Activated naive CD4-positive, alpha-beta T cell (primary cell): Measurements from ENCODE around the gene TAF13.
A peak's percentile ranks its signal among the peaks of the same experiment; 100 is the strongest.
"Not testable (repeated sequence)": the region's sequence is repeated elsewhere in the genome, so short reads cannot be mapped to it uniquely, and the experiment has no call there.

Experiments used
- DNase-seq, 4 experiments: peaks; one replicate each; lab custom pipeline; 2025; lab: John Stamatoyannopoulos, UW

Gene TAF13

DNA sequence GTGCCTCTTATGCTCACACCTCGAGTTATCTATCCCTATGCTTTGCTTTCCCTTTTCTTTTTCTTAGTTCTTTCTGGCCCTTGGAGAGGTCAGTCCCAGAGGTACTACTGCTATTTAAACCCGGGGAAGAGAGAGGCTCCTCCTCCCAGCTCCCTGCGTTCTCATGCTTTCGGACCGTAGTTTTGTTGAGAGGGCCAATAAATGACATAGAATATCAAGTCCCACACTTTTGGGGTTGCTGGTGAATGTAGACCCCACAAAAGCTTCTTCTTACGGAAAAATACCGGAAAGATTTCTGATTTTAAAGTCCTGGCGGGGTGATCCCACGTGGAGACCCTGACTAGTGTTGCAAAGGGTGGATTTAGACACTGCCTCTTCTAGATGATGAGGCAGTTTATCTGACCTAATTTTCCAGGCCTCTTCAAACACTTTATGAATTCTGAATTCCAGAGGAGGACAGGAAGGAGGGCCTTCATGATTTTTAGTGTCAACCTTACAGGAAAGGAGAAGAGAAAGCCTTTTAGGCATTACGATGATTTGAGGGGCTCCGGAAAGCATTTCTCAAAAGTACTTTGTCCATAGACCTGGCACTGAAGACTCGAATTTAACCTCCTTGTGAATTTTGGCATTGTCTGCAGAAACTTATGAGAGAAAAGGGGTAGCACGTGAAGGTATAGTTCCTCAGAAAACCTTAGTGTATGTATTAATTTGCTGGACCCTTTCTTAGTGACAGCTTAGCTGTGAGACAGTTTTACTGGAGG lies 15.5 kb upstream of the TAF13 start:
- DNase-seq = no peak

DNA sequence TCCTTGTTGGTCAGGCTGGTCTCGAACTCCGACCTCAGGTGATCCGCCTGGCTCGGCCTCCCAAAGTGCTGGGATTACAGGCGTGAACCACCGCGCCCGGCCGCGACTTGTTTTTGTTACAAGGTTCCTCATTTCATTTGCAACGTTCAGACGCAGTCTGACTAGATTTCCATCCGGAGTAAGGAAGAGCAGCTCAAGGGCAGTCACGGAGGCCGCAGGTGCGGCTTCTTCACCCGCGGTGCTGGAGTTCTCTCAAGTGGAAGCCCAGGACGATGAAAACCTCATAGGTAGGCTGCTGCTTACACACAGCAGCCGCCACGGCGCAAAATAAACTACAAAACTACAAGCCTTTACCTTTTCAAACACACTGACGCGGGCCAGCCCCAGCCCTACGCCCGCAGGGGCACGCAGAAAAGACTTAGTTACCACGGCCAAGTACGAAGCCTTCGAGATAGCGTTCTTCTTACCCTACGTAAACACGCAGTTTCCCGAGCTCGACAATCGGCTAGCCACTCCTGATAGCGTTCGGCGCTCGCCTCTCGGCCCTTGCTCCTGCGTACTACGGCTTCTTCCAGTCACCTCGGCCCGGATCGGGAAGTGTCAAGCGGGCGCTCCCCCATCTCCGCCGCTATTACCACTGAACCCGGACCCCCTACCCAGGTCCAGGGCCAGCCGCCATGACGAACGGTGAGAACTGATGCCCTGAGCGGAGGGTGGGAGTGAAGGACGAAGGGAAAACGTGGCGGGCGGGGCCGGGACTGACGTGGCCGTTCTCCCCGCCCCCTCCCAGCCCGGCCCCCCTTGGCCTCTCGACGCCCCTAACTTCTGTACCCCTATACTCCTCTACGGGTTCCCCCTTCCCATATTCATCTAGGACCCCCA lies 14.6 kb upstream of the TAF13 start, which contains the start of gene TMEM167B:
TMEM167B (plus strand) TSS at position 569 of the 882 bp plus-strand sequence; CDS start at position 678, 109 bp downstream.
- DNase-seq = peak; percentile 65 to 77 (median 71)

DNA sequence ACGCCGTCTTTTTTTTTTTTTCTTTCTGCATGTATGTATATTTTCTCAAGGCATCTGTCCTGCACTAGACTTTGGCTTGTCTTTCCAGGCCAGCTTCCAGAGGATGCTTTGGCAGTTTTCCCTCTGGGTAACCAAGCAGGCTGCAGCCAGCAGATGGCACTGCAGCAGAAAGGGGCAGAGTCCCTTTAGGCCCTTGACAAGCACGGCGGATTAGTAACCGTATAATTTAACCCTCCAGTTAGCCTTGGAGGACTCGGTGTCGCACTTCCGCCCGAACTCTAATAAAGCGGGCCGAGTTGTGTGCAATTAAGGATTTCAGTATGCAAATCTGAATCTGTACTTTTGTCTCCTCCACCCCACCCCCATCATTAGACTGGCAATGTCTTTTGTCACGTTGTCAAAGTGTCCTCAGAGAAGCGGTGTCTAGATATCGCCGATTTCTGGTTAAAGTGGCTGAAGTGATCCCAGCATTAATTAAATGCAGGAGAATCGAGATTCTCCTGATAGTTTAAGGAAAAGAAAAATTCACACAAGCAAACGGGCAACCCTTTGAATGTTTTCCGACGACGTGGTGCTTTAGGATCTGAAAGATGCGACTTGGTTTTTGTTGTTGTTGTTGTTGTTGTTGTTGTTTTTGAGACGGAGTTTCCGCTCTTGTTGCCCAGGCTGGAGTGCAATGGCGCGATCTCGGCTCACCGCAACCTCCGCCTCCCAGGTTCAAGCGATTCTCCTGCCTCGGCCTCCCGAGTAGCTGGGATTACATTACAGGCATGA lies 13.6 kb upstream of the TAF13 start:
- DNase-seq = peak in 1 of 4 experiments; percentile 21

DNA sequence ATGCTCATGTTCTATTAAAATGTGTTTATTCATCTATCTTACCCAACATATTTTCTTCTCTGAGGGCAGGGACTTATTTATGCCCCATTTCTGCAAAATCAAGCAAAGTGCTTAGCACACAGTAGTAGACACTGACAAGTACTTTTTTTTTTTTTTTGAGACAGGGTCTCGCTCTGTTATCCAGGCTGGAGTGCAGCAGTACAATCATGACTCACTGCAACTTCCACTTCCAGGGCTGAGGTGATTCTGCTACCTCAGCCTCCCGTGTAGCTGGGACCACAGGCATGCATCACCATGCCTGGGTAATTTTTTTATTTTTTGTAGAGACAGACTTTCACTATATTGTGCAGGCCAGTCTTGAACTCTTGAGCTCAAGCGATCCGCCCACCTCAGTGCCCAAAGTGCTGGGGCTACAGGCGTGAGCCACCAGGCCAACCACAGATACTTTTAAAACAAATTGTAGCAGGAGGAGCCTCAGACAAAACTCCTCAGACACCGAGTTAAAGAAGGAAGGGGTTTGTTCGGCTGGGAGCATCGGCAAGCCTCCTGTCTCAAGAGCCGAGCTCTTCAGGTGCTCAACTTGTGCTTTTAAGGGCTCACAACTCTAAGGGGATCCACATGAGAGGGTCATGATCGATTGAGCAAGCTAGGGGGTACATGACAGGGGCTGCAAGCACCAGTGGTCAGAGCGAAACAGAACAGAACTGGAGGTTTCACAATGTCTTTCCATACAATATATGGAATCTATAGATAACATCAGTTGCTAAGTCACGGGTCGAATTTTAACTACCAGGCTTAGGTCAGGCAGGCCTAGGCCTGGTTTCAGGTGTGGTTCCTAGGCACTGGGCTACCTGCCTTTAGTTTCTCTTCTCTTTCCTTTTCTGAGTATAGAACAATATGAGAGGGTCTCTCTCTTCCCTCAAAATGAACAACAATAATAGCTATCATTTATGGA lies 9.0 kb upstream of the TAF13 start:
- DNase-seq = no peak

DNA sequence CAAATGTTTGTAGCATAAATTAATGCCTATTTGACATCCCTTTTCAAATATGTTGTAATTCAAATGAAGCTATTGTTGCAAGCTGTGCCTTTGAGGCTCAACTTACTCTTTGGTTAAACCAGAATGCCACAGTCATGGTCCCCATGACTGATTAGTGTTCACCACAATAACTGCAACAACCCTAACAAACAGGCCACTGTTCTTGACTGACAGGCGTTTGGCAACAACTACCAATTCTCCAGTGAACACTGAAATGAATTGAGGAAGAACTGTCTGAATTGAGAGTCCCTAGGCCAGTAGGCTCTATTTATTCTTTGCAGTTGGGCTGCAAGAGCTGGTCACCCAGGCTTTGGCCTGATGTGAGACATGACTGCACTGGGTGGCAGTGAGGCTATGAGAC lies 8.1 kb upstream of the TAF13 start:
- no peak for DNase-seq

DNA sequence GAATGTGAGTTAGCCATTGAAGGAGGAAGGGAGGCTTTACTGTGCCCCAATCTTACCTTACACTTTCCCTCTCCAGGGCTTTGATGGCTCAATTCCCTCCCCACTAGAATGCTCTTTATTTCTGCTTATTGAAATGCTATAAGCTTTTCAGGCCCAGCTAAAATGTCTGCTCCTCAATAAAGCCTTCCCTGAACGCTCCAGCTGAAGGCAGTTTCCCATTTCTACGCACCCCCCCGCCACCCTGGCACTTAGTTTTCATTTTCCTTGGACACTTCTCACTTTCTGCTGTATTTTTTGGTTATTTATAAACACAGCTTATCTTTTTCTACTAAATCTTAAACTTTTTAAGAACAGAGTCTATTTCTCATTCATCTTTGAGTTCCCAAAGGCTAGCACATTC lies 7.7 kb upstream of the TAF13 start:
- DNase-seq = no peak

DNA sequence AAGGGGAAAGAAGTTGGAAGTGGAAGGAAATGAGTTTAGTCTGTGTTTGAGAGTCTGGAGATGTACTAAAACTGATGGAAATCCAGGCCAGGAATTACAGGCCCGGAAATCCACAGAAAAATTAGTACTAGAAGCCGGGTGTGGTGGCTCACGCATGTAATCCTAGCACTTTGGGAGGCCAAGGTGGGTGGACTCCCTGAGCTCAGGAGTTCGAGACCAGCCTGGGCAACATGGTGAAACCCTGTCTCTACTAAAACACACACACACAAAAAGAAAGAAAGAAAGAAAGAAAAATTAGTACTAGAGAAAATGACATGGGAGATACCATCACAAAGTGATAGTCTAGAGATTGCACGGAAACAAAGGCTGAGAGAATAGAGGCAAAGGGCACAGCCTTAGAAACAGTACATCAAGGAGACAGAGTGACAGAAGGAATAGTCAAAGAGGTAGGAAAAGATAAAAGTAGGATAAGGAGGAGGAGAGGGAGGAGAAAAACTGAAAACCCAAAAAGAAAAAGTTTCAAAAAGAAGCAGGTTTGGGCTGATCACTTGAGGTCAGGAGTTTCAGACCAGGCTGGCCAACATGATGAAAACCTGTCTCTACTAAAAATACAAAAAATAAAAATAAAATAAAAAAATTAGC lies 4.8 kb upstream of the TAF13 start:
- DNase-seq = no peak

DNA sequence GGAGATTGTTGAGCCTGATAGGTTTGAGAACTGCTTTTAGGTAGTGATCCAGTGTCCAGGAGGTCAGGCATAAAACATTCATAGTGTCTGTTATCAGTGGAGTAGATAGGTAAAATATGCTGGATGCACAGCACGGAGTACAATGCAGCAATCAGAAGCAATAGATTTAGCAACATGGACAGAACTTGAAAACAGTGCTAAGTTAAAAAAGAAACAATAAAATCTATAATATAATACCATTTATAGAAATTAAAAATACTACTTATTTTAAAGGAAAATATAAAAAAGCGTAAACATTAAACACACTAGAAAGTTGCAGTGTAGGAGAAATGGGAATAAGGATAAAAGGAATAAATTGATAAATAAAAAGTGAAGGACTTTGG lies 3.4 kb upstream of the TAF13 start:
- no peak for DNase-seq

DNA sequence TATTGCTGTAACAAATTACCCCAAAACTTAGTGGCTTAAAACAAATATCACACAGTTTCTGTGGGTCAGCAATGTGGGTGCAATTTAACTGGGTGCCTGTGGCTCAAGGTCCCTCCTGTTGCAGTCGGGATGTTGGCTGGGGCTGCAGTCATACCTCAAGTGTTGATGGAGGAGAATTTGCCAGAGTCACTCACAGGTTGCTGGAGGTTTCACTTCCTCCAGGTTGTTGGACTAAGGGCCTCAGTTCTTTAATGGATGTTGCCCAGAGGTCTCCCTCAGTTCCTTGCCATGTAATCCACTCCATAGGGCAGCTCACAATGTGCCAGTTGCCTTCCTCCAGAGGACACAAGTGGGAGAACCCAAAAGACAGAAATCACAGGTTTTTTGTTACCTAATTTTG lies 2.5 kb upstream of the TAF13 start:
- no peak for DNase-seq

DNA sequence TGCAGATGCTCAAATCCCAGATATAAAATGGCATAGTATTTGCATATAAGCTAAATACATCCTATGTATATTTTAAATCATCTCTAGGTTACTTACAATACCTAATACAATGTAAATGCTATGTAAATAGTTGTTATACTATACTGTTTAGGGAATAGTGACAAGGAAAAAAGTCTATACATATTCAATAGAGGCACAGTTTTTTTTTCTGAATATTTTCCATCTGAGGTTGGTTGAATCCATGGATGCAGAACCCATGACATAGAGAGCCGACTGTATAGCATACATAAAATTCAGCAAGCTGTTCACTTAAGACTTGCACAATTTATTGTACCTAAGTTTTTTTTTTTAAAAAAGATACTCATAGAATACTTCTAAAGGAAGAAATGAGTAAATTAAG lies 6.5 kb downstream of the TAF13 start:
- DNase-seq = no peak

DNA sequence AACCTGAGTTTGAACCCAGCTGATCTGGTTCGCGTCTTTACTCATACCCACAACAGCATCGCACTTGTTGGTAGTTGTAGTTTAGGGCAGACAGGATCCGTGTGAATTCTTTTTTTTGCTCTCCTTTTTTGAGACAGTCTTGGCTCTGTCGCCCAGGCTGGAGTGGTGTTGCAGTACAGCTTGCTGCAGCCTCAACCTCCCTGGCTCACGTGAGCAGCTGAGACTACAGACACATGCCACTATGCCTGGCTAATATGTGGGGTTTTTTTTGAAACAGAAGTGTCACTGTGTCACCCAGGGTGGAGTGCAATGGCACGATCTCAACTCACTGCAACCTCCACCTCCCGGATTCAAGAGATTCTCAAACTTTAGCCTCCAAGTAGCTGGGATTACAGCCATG lies 7.9 kb downstream of the TAF13 start:
- DNase-seq = no peak

DNA sequence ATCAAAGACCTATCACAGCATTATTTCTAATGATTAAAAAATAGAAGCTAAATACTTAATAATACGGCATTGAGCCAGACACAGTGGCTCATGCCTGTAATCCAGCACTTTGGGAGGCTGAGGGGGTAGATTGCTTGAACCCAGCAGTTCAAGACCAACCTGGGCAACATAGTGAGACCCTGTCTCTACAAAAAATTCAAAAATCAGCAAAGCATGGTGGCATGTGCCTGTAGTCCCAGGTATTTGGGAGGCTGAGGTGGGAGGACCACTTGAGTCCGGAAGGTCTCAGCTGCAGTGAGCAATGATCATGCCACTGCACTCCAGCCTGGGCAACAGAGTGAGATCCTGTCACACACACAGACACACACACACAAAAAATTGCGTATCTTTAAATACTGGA lies 10.7 kb downstream of the TAF13 start:
- no peak for DNase-seq

DNA sequence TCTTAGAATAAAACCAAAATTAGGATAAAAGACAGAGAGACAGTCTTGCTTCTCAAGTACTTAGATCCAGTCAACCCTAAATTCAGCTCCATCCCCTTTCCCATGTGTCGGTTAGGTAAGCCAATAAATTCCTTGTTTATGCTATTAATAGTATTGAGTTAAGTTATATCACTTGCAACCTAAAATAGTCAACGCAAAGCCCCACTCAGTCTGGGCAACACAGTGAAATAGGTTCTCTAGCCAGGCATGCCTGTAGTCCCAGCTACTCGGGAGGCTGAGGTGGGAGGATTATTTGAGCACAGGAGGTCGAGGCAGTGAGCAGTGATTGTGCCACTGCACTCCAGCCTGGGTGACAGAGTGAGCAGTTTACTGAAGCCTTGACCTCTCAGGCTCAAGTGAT lies 14.6 kb downstream of the TAF13 start:
- no peak for DNase-seq

DNA sequence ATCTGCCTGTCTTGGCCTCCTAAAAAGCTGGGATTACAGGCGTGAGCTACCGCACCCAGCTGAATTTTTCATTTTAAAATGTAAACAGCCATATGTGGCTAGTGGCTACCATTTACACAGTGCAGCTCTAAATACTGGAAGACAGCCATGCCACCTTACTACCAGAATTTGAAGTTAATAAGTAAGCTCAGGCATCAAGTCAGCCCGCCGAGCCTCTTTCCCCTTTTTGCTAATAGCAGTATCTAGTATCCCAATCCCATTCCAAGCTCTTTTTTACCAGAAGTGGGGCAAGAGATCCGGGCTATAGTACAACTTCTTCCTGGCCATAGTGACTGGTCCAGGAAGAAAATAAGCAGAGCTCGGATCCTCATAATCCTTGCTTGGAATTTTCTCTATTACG lies 15.1 kb downstream of the TAF13 start:
- no peak for DNase-seq

DNA sequence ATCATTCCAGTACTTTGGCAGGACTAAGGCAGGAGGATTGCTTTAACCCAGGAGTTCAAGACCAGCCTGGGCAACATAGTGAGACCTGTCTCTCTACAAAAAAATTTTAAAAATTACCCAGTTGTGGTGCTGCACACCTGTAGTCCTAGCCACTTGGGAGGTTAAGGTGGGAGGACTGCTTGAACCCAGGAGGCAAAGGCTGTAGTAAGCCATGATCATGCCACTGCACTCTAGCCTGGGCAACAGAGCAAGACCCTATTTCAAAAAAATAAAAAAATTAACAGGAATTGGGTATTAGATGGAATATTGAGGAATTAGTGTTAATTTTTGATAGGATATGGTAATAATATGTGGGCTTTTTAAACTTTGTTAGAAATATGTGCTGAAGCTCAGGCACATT lies 16.8 kb downstream of the TAF13 start:
- no peak for DNase-seq

DNA sequence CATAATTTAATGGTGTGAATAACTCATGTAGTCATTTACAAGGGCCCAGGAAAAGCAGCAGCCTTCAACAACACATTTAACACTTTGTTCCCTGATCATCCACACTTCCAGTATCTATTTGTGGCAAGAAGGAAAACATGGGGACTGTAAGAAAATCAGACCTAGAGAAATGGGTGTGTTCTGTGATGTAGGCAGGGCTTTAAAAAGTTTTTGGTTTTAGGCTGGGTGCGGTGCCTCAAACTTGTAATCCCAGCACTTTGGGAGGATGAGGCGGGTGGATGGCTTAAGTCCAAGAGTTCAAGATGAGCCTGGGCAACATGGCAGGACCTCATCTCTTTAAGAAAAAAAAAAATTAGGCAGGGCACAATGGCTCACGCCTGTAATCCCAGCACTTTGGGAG lies 19.7 kb downstream of the TAF13 start:
- DNase-seq = no peak

DNA sequence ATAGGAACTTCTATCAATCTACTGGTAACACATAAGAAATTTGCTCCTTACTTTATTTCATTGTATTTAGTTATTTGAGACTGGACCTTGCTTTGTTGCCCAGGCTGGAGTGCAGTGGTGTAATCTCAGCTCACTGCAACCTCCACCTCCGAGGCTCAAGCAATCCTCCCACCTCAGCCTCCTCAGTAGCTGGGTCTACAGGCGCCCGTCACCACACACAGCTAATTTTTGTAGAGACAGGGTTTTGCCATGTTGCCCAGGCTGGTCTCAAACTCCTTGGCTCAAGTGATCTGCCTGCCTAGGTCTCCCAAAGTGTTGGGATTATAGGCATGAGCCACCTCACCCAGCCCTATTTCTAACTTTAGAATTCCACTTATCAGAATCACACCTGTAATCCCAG lies 23.7 kb downstream of the TAF13 start:
- DNase-seq = not testable (repeated sequence)

DNA sequence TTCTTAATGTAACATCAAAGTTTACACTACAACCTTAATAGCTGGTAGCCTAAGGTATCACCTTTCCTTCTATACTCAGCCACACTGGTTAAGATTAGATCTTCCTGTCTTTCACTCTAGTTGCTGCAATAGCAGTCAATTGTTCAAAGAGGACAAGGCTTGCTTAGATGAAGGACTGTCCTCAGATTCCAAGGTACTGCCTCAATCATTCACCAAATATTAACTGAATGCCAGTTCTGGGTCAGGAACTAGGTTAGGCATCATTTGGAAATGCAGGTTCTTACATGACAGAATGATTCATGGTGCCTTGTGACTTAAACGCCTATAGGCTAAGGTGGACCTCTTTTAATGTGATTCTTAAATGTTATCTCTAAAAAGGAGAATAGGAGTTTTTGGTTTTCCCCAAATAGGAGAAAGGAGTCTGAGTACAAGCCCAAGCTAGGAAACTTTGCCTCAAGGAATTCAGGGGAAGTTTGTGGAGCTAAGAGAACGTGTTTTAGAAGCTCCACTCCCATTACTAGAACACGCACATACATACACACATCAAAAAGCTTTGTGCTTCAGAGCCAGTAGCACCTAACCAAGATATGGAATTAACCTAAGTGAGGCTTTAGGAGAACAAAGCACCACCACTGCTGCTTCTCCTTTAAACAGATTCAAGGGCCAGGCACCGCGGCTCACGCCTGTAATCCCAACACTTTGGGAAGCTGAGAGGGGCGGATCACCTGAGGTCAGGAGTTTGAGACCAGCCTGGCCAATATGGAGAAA lies 25.4 kb downstream of the TAF13 start:
- DNase-seq = no peak

DNA sequence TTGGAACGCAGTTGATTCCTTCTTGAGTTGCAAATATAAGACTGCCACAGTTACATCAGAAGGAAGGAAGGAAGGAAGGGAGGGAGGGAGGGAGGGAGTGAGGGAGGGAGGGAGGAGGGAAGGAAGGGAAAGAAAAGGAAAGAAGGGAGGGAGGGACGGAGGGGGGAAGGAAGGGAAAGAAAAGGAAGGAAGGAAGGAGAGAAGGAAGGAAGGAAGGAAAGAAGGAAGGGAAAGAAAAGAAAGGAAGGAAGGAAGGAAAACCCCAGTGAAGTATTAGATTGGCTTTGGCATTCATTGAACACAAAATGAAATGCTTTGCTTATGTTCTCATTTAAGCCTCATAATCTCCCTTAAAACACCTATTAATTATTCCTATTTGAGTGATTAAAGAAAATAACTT lies 27.5 kb downstream of the TAF13 start:
- no peak for DNase-seq

DNA sequence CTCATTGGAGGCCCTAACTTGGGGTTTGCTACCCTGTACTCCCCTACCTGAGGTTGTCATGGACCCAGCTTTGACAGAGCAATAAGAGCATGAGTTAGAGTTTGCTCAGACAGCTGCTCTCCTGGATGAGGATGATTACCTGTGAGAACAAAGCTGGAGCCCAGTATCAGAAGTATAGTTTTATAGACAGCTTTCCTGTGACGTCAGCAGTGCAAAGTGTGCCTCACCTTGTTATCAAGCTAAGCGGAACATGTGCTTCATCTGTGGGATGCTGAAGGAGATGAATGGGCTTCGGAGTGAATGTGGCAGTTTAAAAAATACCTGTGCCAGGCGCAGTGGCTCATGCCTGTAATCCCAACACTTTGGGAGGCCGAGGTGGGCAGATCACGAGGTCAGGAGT lies 28.5 kb downstream of the TAF13 start:
- no peak for DNase-seq
